Astrocyte (in vitro differentiated cells and primary cell): Measurements from ENCODE around the gene ASCC2. TPM values are rescaled to one million over a fixed set of nuclear protein-coding genes. Genes with fewer than 3 reads are reported as not detected.
"Not testable (repeated sequence)": the region's sequence is repeated elsewhere in the genome, so short reads cannot be mapped to it uniquely, and the experiment has no call there.

ENCODE experiments used
- DNase-seq: peaks from one replicate; pipeline ENCODE4 v3.0.0-alpha.2; 2010; ENCODE audit warnings: low read depth
- FAIRE-seq: peaks from 2 replicates; lab custom pipeline; 2011; peaks lifted over from hg19 to GRCh38; lab: Jason Lieb, UNC
- H2AFZ ChIP-seq: 2 replicates; pipeline ENCODE4 v1.6.0; 2012; ENCODE audit warnings: low read depth, low read length, inconsistent platforms
- H3K27ac ChIP-seq: 2 replicates; pipeline ENCODE4 v1.5.1; 2011; ENCODE audit warnings: low read depth, low read length, inconsistent platforms
- H3K27me3 ChIP-seq: 2 replicates; pipeline ENCODE4 v1.6.0; 2011; ENCODE audit warnings: low read length, inconsistent platforms; ENCODE audit not compliant: insufficient read depth
- H3K36me3 ChIP-seq: 2 replicates; pipeline ENCODE4 v1.5.1; 2011; ENCODE audit warnings: low read length, inconsistent platforms; ENCODE audit not compliant: insufficient read depth
- H3K4me1 ChIP-seq: 2 replicates; pipeline ENCODE4 v1.5.1; 2011; ENCODE audit warnings: low read length, inconsistent platforms; ENCODE audit not compliant: insufficient read depth
- H3K4me2 ChIP-seq: 2 replicates; pipeline ENCODE4 v1.6.0; 2012; ENCODE audit warnings: low read length, inconsistent platforms
- H3K4me3 ChIP-seq: 2 replicates; pipeline ENCODE4 v1.5.1; 2011; ENCODE audit warnings: low read depth, mild to moderate bottlenecking, low read length, inconsistent platforms; ENCODE audit not compliant: insufficient read depth
- H3K79me2 ChIP-seq: 2 replicates; pipeline ENCODE4 v1.6.0; 2012; ENCODE audit warnings: mild to moderate bottlenecking, low read length, inconsistent platforms; ENCODE audit not compliant: insufficient read depth
- H3K9ac ChIP-seq: 2 replicates; pipeline ENCODE4 v1.6.0; 2012; ENCODE audit warnings: mild to moderate bottlenecking, low read length, inconsistent platforms
- H3K9me3 ChIP-seq: 2 replicates; pipeline ENCODE4 v1.5.1; 2012; ENCODE audit warnings: low read depth, mild to moderate bottlenecking, low read length, inconsistent platforms; ENCODE audit not compliant: insufficient read depth
- H4K20me1 ChIP-seq: 2 replicates; pipeline ENCODE4 v1.6.0; 2012; ENCODE audit warnings: low read length, inconsistent platforms; ENCODE audit not compliant: insufficient read depth
- H3K27ac Mint-ChIP-seq: one replicate; pipeline ENCODE4 v1.8.0; 2021; ENCODE audit warnings: mild to moderate bottlenecking, mixed read lengths; ENCODE audit not compliant: unreplicated experiment
- H3K27me3 Mint-ChIP-seq: one replicate; pipeline ENCODE4 v1.8.0; 2021; ENCODE audit warnings: low read depth, mixed read lengths; ENCODE audit not compliant: unreplicated experiment
- H3K36me3 Mint-ChIP-seq: one replicate; pipeline ENCODE4 v1.8.0; 2021; ENCODE audit warnings: low read depth, mixed read lengths; ENCODE audit not compliant: unreplicated experiment
- H3K4me1 Mint-ChIP-seq: one replicate; pipeline ENCODE4 v1.8.0; 2021; ENCODE audit warnings: low read depth, mixed read lengths; ENCODE audit not compliant: unreplicated experiment
- H3K4me3 Mint-ChIP-seq: one replicate; pipeline ENCODE4 v1.8.0; 2021; ENCODE audit warnings: mild to moderate bottlenecking, moderate library complexity, mixed read lengths; ENCODE audit not compliant: unreplicated experiment
- H3K9me3 Mint-ChIP-seq: one replicate; pipeline ENCODE4 v1.8.0; 2021; ENCODE audit warnings: mild to moderate bottlenecking, mixed read lengths; ENCODE audit not compliant: unreplicated experiment
- EZH2 ChIP-seq: IDR thresholded peaks from 2 replicates; pipeline ENCODE4 v1.6.1; 2012; ENCODE audit warnings: mild to moderate bottlenecking, low read length, inconsistent platforms; ENCODE audit not compliant: insufficient read depth
- total RNA-seq: library from RNA; stranded (reverse); gene quantifications from 2 replicates; pipeline ENCODE4 v1.2.1, GENCODE V29; 2021
- TF ChIP-seq, protein P1 (sequence below): IDR thresholded peaks from 2 replicates; pipeline ENCODE4 v1.5.1; 2011; ENCODE audit warnings: low read depth, mild to moderate bottlenecking, inconsistent platforms, low read length, moderate library complexity; ENCODE audit not compliant: insufficient read depth

The ASCC2 gene
- total RNA-seq, 1 donor from 2014 or later, result 71.2 TPM

DNA sequence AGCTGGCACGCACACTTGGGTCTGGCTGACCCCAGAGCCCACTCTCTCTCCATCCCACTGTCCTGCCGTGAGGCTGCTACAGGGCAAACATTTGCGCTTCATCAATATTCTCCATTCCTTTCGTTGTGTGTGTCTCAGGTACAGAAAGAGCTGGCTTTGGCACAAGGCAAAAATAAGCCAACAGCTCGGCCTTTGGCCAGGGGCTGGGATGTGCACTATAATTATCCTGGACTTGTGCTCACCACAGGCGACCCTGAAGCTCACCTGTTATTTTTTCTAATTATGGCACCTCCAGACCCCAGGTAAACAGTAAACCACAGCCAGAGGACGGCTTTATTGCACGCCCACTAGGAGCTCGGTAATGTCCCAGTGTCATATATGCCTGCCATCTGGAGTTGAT lies 82.2 kb downstream of the ASCC2 start:
- Histone ChIP-seq H3K9me3 (no peaks in the 10 kb centered on the region), H3K4me2 (no peak overlapping the region), H3K4me3 (no peak overlapping the region), H3K79me2 (no peaks in the 10 kb centered on the region), H2AFZ (no peak overlapping the region), H3K4me1 (no peaks in the 10 kb centered on the region), H4K20me1 (peaks cover 11% of the 10 kb centered on the region), H3K27me3 (no peaks in the 10 kb centered on the region), H3K27ac (no peak overlapping the region), H3K36me3 (no peaks in the 10 kb centered on the region), H3K9ac (no peak overlapping the region)
- H3K4me1 Mint-ChIP-seq, result peaks cover 2% of the 10 kb centered on the region
- FAIRE-seq (no peak), DNase-seq (no peak)
- no peak for TF ChIP-seq EZH2
- H3K27me3 Mint-ChIP-seq, result no peaks in the 10 kb centered on the region
- no peak overlapping the region for H3K4me3 Mint-ChIP-seq
- peaks cover 3% of the 10 kb centered on the region for H3K36me3 Mint-ChIP-seq
- H3K9me3 Mint-ChIP-seq, result no peaks in the 10 kb centered on the region
- H3K27ac Mint-ChIP-seq, result no peak overlapping the region

DNA sequence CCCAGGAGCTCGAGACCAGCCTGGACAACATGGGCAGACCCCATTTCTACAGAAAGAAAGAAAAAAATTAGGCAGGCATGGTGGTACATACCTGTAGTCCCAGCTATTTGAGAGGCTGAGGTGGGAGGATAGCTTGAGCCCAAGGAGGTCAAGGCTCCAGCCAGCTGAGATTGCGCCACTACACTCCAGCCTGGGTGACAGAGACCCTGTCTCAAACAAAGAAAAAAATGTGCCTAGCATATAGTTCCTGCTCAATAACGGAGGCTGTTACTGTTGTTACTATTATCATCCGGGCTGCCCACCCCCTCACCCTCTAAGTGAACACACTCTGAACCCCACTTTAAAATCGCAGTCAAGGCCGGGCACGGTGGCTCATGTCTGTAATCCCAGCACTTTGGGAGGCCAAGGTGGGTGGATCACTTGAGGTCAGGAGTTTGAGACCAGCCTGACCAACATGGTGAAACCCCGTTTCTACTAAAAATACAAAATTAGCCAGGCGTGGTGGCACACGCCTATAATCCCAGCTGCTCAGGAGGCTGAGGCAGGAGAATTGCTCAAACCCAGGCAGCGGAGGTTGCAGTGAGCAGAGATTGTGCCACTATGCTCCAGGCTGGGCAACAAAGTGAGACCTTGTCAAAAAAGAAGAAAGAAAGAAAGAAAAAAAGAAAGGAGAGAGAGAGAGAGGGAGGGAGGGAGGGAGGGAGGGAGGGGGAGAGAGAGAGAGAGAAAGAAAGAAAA lies 83.2 kb downstream of the ASCC2 start:
- H3K9me3 Mint-ChIP-seq, H3K36me3 ChIP-seq, H3K36me3 Mint-ChIP-seq, H3K79me2 ChIP-seq, H3K27ac ChIP-seq, H3K4me3 Mint-ChIP-seq, H3K27me3 ChIP-seq, FAIRE-seq, H3K9me3 ChIP-seq, H3K4me1 Mint-ChIP-seq, H3K4me2 ChIP-seq, H3K4me1 ChIP-seq, H3K4me3 ChIP-seq, H3K27ac Mint-ChIP-seq, H2AFZ ChIP-seq, DNase-seq, H3K9ac ChIP-seq, H3K27me3 Mint-ChIP-seq: not testable (repeated sequence)
- peaks cover 11% of the 10 kb centered on the region for H4K20me1 ChIP-seq

DNA sequence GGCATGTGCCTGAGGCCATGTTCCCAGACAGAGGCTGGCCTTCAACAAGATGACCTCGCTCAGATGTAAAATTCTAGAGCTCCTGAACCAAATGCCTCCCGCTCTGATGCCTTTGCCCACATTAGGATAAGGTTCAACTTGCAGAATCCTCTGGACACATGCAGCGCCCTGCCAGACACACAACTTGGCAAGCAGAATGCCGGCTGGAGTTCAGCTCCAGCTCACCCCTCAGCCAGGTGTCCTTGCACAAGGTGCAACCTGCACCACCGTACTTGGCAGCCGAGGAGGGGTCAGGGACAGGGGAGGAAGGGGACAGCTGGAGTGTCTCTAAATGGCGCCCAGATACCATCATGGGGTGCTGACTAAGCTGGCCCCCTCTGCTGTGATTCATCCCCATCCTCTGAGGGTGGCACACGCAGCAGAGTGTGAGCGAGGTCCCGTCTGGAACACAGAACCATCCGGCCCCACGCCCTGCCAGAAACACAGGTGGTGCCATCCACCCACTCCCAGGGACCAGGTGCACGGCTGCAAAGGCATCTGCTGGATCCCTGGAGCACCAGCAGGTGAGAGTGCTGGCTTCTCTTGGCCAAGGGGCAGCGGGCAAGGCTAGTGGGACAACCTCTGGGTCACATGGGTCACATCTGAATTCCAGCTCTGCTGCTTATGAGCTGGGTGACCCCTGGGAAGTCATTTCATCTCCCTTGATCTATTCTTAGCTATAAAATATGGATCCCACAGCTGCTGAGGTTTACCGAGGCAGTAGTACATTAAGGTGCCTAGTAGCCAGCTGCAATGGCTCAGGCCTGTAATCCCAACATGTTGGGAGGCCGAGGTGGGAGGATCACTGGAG lies 84.0 kb downstream of the ASCC2 start:
- Mint-ChIP-seq H3K9me3 (no peaks in the 10 kb centered on the region), H3K4me3 (no peak overlapping the region), H3K27ac (no peak overlapping the region), H3K4me1 (no peaks in the 10 kb centered on the region), H3K36me3 (peaks cover 5% of the 10 kb centered on the region), H3K27me3 (no peaks in the 10 kb centered on the region)
- H3K4me2 ChIP-seq, result no peak overlapping the region
- H3K4me1 ChIP-seq, result no peaks in the 10 kb centered on the region
- H4K20me1 ChIP-seq, result peaks cover 11% of the 10 kb centered on the region
- H2AFZ ChIP-seq, result no peak overlapping the region
- H3K9me3 ChIP-seq, result no peaks in the 10 kb centered on the region
- H3K9ac ChIP-seq, result no peak overlapping the region
- no peaks in the 10 kb centered on the region for H3K27me3 ChIP-seq
- H3K27ac ChIP-seq, result no peak overlapping the region
- FAIRE-seq (no peak), DNase-seq (no peak)
- no peaks in the 10 kb centered on the region for H3K79me2 ChIP-seq
- no peak overlapping the region for H3K4me3 ChIP-seq
- H3K36me3 ChIP-seq, result no peaks in the 10 kb centered on the region
- TF ChIP-seq, protein P1, sequence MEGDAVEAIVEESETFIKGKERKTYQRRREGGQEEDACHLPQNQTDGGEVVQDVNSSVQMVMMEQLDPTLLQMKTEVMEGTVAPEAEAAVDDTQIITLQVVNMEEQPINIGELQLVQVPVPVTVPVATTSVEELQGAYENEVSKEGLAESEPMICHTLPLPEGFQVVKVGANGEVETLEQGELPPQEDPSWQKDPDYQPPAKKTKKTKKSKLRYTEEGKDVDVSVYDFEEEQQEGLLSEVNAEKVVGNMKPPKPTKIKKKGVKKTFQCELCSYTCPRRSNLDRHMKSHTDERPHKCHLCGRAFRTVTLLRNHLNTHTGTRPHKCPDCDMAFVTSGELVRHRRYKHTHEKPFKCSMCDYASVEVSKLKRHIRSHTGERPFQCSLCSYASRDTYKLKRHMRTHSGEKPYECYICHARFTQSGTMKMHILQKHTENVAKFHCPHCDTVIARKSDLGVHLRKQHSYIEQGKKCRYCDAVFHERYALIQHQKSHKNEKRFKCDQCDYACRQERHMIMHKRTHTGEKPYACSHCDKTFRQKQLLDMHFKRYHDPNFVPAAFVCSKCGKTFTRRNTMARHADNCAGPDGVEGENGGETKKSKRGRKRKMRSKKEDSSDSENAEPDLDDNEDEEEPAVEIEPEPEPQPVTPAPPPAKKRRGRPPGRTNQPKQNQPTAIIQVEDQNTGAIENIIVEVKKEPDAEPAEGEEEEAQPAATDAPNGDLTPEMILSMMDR, result no peak
- no peak for TF ChIP-seq EZH2
